ENCODE measurements around the gene ZNF500. TPM values are rescaled to one million over a fixed set of nuclear protein-coding genes. Genes with fewer than 3 reads are reported as not detected.
"Not testable (repeated sequence)": the region's sequence is repeated elsewhere in the genome, so short reads cannot be mapped to it uniquely, and the experiment has no call there.

The ZNF500 gene
- polyA plus RNA-seq, 3 donors from 2014 or later = 4.4 to 13.1 (median 8.9) TPM

- Mint-ChIP-seq H3K4me1 (no peaks in the 10 kb centered on the region), H3K27ac (no peak overlapping the region), H3K4me3 (no peak overlapping the region), H3K9me3 (no peaks in the 10 kb centered on the region), H3K27me3 (ENCODE audit: low read depth in 3 of 3) (peaks cover 0 to 8% (median 3%) of the 10 kb centered on the region in 3 donors), H3K36me3 (no peaks in the 10 kb centered on the region)
- DNase-seq = no peak
These were observed 21.9 kb upstream of the ZNF500 start for GRCh38 chr16:4788910-4789309.

- H3K27ac Mint-ChIP-seq = no peak overlapping the region
- H3K27me3 Mint-ChIP-seq (ENCODE audit: low read depth in 3 of 3) = peaks cover 0 to 8% (median 3%) of the 10 kb centered on the region in 3 donors
- H3K36me3 Mint-ChIP-seq = no peaks in the 10 kb centered on the region
- H3K4me3 Mint-ChIP-seq = no peak overlapping the region
- no peak for DNase-seq
- no peaks in the 10 kb centered on the region for H3K9me3 Mint-ChIP-seq
- no peaks in the 10 kb centered on the region for H3K4me1 Mint-ChIP-seq
These were observed 21.5 kb upstream of the ZNF500 start for GRCh38 chr16:4788489-4788889.

- no peaks in the 10 kb centered on the region for H3K4me1 Mint-ChIP-seq
- DNase-seq = no peak
- no peak within 1 kb of the TSS for H3K27ac Mint-ChIP-seq
- no peaks in the 10 kb centered on the region for H3K36me3 Mint-ChIP-seq
- no peaks in the 10 kb centered on the region for H3K9me3 Mint-ChIP-seq
- H3K4me3 Mint-ChIP-seq = no peak within 1 kb of the TSS
- H3K27me3 Mint-ChIP-seq (ENCODE audit: low read depth in 3 of 3) = peaks cover 2 to 8% (median 4%) of the 10 kb centered on the region in 3 donors
These were observed 20.9 kb upstream of the ZNF500 start, which contains the start of gene SEPTIN12 for GRCh38 chr16:4787627-4788482. SEPTIN12 (minus strand) TSS chr16:4788345; CDS start chr16:4787645, 700 bp downstream.

- no peaks in the 10 kb centered on the region for H3K9me3 Mint-ChIP-seq
These were observed 20.1 kb upstream of the ZNF500 start for GRCh38 chr16:4787068-4787467.

GRCh38 chr16:4785758-4786433 lies 18.9 kb upstream of the ZNF500 start:
- Mint-ChIP-seq H3K27me3 (ENCODE audit: low read depth in 3 of 3) (peaks cover 2 to 8% (median 4%) of the 10 kb centered on the region in 3 donors), H3K27ac (no peak overlapping the region), H3K4me3 (no peak overlapping the region), H3K4me1 (no peaks in the 10 kb centered on the region), H3K36me3 (no peaks in the 10 kb centered on the region), H3K9me3 (no peaks in the 10 kb centered on the region)
- no peak for DNase-seq

More at GRCh38 chr16:4787068-4787467, 20.1 kb upstream of the ZNF500 start:
- no peaks in the 10 kb centered on the region for H3K36me3 Mint-ChIP-seq
- H3K4me3 Mint-ChIP-seq = no peak overlapping the region
- peaks cover 2 to 8% (median 4%) of the 10 kb centered on the region in 3 donors for H3K27me3 Mint-ChIP-seq (ENCODE audit: low read depth in 3 of 3)
- DNase-seq = no peak
- no peak overlapping the region for H3K27ac Mint-ChIP-seq
- H3K4me1 Mint-ChIP-seq = no peaks in the 10 kb centered on the region

GRCh38 chr16:4784444-4784987 lies 17.6 kb upstream of the ZNF500 start:
- H3K27me3 Mint-ChIP-seq (ENCODE audit: low read depth in 3 of 3) = not testable (repeated sequence)

GRCh38 chr16:4783951-4784336 lies 17.0 kb upstream of the ZNF500 start:
- Mint-ChIP-seq H3K27me3 (ENCODE audit: low read depth in 3 of 3) (peaks cover 3 to 7% (median 4%) of the 10 kb centered on the region in 3 donors), H3K4me1 (no peaks in the 10 kb centered on the region), H3K27ac (no peak overlapping the region), H3K4me3 (no peak overlapping the region), H3K36me3 (no peaks in the 10 kb centered on the region), H3K9me3 (no peaks in the 10 kb centered on the region)
- DNase-seq = no peak

More at GRCh38 chr16:4784444-4784987, 17.6 kb upstream of the ZNF500 start:
- H3K27ac Mint-ChIP-seq, H3K9me3 Mint-ChIP-seq, H3K36me3 Mint-ChIP-seq, H3K4me3 Mint-ChIP-seq, H3K4me1 Mint-ChIP-seq, DNase-seq: not testable (repeated sequence)

- H3K27ac Mint-ChIP-seq = no peak overlapping the region
- peaks cover 3 to 5% (median 4%) of the 10 kb centered on the region in 3 donors for H3K27me3 Mint-ChIP-seq (ENCODE audit: low read depth in 3 of 3)
- no peaks in the 10 kb centered on the region for H3K9me3 Mint-ChIP-seq
- no peaks in the 10 kb centered on the region for H3K4me1 Mint-ChIP-seq
- no peak for DNase-seq
- H3K36me3 Mint-ChIP-seq = no peaks in the 10 kb centered on the region
- no peak overlapping the region for H3K4me3 Mint-ChIP-seq
These were observed 16.4 kb upstream of the ZNF500 start for GRCh38 chr16:4783251-4783950.

- Mint-ChIP-seq H3K27me3 (ENCODE audit: low read depth in 3 of 3) (peaks cover 1 to 5% (median 4%) of the 10 kb centered on the region in 3 donors), H3K27ac (no peak overlapping the region), H3K4me3 (no peak overlapping the region), H3K9me3 (no peaks in the 10 kb centered on the region), H3K4me1 (no peaks in the 10 kb centered on the region), H3K36me3 (no peaks in the 10 kb centered on the region)
- no peak for DNase-seq
These were observed 13.3 kb upstream of the ZNF500 start for GRCh38 chr16:4780235-4780634.

- no peak overlapping the region for H3K4me3 Mint-ChIP-seq
These were observed 11.1 kb upstream of the ZNF500 start for GRCh38 chr16:4778050-4778392.

GRCh38 chr16:4777339-4778049 lies 10.5 kb upstream of the ZNF500 start:
- Mint-ChIP-seq H3K27me3 (ENCODE audit: low read depth in 3 of 3) (peaks cover 0 to 2% (median 2%) of the 10 kb centered on the region in 3 donors), H3K27ac (no peak overlapping the region), H3K9me3 (no peaks in the 10 kb centered on the region), H3K4me3 (no peak overlapping the region), H3K36me3 (no peaks in the 10 kb centered on the region), H3K4me1 (no peaks in the 10 kb centered on the region)
- DNase-seq = no peak

More at GRCh38 chr16:4778050-4778392, 11.1 kb upstream of the ZNF500 start:
- H3K27ac Mint-ChIP-seq = no peak overlapping the region
- H3K27me3 Mint-ChIP-seq (ENCODE audit: low read depth in 3 of 3) = peaks cover 1 to 4% (median 2%) of the 10 kb centered on the region in 3 donors
- no peaks in the 10 kb centered on the region for H3K9me3 Mint-ChIP-seq
- H3K36me3 Mint-ChIP-seq = no peaks in the 10 kb centered on the region
- no peak for DNase-seq
- H3K4me1 Mint-ChIP-seq = no peaks in the 10 kb centered on the region

GRCh38 chr16:4776141-4776705 lies 9.3 kb upstream of the ZNF500 start:
- H3K4me3 Mint-ChIP-seq = no peak overlapping the region
- DNase-seq = no peak
- no peaks in the 10 kb centered on the region for H3K4me1 Mint-ChIP-seq
- H3K27me3 Mint-ChIP-seq (ENCODE audit: low read depth in 3 of 3) = peaks cover 0 to 2% (median 2%) of the 10 kb centered on the region in 3 donors
- no peaks in the 10 kb centered on the region for H3K36me3 Mint-ChIP-seq
- H3K27ac Mint-ChIP-seq = peak overlapping the region in 1 of 6 donors; percentile 57
- no peaks in the 10 kb centered on the region for H3K9me3 Mint-ChIP-seq

- Mint-ChIP-seq H3K4me3 (no peak overlapping the region), H3K4me1 (no peaks in the 10 kb centered on the region), H3K27me3 (ENCODE audit: low read depth in 3 of 3) (peaks cover 0 to 2% (median 2%) of the 10 kb centered on the region in 3 donors), H3K9me3 (no peaks in the 10 kb centered on the region), H3K27ac (no peak overlapping the region), H3K36me3 (no peaks in the 10 kb centered on the region)
- no peak for DNase-seq
These were observed 8.0 kb upstream of the ZNF500 start for GRCh38 chr16:4775005-4775404.
